Stimulated activated CD4-positive, alpha-beta T cell treated with anti-CD3 and anti-CD28 coated beads, TNF-alpha, amount 100 ng/mL, for 1 hour (primary cell): Measurements from ENCODE around the gene EMC10.
"Not testable (repeated sequence)": the region's sequence is repeated elsewhere in the genome, so short reads cannot be mapped to it uniquely, and the experiment has no call there.

Experiments
- DNase-seq, 3 donors: peaks; one replicate each; pipeline ENCODE4 v3.0.0-alpha.2; 2020; ENCODE audit warnings: low read depth in 3 of 3, low spot score in 1 of 3

EMC10 gene

DNA sequence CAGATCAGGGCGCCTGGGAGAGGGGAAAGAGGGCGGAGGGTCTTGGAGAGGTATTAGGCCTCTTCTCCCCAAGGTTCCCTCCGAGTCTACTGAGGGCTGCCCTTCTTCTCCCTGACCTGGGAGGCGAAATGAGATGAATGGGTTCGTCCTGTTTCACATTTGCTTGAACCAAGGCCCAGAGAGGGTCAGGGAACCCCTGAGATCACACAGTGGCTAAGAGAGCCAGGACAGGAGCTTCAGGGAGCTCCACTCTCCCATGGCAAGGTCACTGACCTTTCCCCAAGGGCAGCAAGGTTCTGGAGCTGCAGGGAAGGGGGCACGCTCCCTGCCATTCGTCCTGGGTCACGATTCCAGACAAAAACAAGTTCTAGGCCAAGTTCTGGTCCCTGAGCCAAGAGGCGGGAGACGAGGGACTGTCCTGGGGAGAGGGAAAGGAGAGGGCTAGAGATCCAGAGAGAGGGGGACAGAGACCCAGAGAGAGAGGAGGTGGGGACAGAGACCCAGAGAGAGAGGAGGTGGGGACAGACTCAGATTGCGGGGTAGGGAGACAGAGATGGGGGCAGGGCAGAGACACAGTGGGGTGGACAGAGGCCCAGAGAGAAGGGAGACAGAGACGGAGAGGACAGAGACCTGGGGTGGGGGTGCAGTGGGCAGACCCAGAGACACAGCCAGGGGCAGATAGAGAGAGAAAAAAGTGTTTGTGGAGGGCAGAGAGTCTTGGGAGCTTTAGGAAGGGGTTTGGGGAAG lies 36.9 kb downstream of the EMC10 start:
- DNase-seq, result no peak

DNA sequence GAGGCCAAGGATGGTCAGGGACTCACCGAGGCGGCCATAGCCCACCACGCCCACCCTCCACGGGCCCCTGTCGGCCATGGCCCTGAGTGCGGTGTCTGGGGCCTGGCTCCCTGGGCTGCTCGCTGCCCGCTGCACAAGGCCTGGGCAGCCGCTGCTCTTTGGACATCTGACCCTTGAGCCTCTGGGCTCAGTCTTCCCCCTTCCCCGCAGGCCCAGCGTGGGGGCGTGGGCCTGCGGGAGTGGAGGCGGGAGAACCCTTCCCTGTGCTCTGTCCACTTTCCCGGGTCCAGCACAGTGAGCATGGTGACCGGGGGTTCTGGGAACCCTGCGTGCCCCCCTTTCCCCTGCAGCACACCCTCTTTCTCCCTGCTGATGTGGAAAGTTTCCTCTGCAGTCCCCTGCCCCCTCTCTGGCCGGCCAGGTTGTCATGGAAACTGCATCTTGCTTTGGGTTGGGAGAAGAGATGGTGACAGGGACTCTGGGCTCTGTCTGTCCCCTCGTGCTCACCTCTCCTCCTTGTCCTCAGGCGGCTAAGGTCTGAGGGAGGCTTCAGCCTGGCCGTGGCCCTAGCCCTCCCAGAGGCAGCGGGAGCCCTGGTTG lies 37.5 kb downstream of the EMC10 start, which contains the start of gene ASPDH:
Gene ASPDH (minus strand): TSS at position 168 of the 600 bp plus-strand sequence. CDS start 90 bp downstream, at position 78.
- no peak for DNase-seq

DNA sequence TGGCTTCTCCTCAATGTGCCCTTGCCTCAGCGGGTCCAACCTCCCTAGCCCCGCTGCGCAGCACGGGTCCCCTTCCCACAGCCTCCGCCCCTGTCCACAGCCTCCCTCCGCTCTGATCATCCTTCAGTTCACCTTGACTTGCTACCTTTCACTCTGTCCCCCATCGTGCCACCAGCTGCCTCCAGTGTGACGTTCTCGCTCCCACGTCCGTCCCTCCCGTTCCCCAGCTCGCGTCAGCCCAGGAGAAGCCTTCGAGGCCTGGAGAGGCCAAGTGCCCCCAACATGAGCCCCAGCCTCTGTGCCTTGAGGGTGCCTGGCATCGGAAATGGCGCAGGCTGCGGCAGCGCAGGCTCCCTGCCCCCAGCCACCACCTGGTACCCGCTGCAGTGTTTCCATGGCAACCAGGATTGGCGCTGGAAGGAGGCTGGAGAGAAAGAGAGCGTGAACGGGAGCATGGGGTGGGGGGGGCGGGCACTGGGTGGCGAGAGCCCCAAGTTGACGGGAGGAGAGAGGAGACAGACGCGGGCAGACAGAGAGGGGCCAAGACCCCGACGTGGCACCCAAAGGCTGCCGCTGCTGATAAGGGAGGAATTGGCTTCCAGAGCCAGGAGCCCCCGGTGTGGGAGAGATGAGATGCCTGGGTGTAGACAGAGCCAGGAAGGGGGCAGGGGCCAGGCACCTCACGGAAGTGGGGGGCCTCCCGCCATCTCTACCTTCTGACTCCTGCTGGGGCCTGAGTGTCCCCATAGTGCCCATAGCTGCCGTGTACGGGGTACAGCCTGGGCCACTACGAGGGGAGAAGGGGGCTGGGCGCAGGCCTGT lies 38.2 kb downstream of the EMC10 start:
- no peak for DNase-seq

DNA sequence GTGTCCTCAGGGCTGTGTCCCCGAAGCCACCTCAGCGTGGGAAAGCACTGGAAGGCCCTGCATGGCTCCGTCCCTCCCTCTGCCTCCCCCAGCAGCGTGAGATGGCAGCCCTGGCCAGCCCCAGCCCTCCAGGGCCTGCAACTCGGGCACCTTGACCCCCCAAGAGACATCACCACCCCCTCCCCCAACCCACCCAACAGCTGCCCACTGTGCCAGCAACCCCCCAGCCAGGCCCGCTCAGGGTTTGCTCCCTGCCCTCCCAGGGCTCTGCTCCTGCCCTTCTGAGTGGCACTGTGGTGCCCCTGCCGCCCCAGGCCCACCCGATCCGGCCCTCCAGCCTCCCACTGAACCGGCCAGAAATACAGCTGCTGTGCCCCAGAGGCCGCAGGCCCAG lies 38.9 kb downstream of the EMC10 start:
- no peak for DNase-seq

DNA sequence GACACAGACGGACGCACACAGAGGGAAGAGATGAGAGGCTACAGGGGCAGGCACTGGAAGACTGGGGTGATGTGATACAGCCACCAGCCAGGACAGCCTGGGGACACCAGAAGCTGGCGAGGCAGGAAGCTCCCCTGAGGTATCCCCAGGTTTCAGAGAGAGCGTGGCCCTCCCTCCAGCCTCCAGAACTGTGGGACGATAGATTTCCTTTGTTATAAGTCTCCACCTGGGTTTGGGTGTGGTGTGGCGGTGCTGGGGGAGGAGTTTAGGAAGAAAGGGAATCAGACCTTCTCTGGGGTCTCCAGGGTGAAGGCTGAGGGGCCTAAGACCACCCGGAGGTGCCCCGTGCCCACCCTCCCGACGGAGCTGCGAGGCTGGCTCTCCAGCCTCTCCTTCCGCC lies 40.1 kb downstream of the EMC10 start:
- DNase-seq, result no peak

DNA sequence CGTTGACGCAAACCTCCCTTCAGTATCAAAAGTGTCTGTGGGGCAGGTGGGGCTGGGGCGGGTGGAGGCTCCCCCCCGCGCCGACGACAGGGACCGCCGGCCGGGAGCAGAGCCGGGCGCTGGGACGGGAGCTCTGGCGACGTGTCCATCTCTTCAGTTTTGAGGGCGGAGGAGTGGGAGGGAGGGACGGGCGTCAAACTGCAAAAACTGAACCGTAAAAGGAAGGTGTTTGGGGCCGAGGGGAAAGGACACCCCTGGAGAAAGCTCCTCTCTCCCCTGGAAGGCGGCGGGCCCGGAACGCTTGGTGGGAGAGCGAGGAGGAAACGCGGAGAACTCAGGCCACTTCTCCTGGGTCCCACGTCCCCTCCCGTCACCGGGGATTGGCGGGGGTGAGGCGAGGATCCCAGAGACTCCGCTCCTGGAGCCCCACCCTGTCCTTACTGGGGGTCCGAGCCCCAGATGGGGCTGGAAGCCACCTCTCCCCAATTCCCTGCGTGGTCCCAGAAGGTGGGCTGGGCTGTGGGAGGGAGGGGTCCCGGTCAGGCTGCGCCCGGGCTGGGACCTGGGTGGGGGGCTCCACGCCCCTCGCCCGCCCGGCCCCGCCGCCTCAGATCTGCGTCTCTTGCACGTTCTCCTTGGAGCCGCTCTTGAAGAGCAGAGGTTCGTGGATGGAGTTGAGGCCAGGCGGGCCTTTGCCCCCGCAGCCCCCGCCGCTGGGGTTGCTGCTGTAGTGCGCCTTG lies 40.8 kb downstream of the EMC10 start:
- DNase-seq, result no peak

DNA sequence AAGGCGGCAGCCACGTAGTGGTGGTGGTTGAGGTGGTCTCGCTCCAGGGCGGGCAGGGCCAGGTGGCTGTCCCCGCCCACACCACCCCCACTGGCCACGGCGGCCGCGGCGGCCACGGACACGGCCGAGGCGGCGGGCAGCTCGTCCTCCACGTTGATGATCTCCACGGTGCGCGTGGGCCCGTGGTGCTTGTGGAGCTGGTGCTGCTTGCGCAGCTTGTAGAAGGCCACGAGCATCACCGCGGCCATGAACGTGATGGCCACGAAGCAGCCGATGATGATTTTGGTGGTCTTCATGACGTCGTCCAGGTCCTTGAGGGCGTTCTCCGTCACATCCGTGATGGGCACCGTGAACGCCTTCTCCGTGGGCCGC lies 41.4 kb downstream of the EMC10 start:
- DNase-seq, result no peak

DNA sequence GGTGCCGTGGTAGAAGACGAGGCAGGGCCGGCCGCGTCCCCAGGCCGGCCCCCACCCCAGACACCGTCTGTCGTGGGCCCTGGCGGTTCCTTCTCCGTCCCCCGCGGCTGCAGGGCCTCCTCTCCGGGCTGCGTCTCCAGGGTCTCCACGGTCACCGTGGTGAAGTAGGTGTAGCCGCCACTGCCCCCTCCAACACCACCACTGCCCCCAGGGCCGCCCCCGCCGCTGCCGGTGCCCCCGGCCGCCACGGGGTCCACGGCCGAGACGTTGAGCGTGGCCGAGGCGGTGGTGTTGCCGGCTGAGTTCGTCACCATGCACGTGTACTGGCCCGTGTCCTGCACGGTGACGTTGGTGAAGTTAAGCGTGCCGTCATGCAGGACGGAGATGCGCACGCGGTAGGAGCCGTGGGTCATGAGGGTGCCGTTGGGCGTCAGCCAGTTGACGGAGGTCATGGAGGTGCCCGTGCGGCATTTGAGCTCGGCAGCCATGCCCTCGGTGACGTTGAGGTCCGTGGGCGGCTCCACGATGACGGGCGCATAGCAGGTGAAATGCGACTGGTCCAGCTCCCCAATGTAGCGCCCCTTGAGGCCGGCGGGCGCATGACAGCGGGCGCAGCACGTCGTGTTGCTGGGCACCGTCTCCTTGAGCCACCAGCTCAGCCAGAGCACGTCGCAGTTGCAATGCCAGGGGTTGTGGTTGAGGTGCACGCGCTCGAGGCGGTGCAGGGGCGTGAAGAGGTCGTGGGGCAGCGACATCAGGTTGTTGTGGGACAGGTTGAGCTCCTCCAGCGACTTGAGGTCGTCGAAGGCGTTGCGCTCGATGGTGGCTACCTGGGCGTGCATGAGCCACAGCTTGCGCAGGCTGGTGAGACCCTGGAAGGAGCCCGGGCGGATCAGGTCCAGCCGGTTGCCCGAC lies 42.0 kb downstream of the EMC10 start:
- no peak for DNase-seq

DNA sequence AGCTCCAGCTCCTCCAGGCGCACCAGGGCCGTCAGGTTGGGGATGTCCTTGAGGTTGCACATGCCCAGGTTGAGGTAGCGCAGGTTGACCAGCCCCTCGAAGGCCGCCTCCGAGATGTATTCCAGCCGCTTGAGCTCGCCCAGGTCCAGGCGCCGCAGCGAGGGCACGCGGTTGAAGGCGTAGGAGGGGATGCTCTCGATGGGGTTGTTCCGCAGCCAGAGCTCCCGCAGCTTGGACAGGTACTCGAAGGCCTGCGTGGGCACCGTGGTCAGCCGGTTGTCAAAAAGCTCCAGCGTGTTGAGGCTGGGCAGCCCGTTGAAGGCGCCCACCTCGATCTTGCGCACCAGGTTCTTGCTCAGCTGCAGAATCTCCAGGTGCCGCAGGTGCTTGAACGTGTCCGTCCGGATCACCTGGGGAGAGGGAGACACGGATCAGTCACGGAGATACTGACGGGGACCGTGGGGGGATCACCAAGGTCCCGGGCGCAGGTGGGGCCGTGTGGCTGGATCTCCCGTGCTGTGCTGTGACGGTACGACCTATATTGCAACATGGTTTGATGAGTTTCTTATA lies 42.8 kb downstream of the EMC10 start:
- no peak for DNase-seq

DNA sequence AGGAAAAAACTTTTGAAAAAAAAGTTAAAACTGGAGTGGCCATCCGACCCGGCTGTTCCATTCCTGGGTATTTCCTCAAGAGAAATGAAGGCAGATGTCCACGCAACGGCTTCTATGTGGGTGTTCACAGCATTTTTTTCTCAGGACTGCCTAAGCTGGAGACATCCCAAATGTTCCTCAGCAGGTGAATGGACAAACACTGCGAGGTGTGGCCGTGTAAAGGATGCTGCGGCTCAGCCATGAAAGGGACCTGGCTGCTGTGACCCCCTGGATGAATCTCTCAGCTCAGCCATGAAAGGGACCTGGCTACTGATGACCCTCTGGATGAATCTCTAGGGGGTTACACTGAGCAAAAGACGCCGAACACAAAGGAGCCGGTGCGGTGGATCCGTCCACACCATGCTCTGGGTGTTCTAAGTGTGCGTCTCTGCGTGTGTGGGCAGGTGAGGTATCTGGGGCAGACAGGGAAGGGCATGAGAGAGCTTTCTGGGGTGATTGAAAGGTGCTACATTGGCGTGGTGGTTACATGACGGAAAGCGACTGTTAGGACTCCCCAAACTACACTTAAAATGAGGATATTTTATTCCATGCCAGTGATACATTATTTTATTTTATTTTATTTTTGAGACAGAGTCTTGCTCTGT lies 44.6 kb downstream of the EMC10 start:
- DNase-seq, result no peak

DNA sequence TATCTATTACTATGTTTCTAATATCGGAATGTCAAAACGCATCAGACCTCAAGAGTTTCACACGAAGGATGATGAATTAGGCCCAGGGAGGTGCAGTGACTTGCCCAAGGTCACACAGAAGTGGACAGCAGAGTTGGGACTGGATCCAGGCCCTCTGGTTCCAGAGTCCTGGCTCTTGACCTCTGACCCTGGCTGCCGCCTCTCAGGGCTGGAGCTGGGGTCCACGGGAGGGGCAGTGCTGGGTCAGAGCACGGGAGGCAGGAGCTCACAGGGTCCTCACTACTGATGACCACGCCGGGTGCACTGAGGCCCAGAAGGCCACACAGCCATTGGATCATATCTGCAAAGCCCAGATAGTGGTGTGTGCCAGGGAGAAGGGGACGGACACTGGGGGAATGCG lies 46.6 kb downstream of the EMC10 start:
- DNase-seq, result no peak

DNA sequence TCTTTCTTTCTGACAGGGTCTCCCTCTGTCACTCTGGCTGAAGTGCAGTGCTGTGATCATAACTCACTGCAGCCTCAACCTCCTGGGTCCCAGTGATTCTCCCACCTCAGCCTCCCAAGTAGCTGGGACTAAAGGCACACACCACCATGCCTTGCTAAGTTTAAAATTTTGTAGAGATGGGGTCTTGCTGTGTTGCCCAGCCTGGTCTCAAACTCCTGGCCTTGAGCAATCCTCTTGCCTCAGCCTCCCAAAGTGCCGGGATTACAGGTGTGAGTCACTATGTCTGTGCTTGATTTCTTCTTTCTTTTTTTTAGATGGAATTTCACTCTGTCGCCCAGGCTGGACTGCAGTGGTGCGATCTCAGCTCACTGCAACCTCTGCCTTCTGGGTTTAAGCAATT lies 51.7 kb downstream of the EMC10 start:
- DNase-seq, result not testable (repeated sequence)

DNA sequence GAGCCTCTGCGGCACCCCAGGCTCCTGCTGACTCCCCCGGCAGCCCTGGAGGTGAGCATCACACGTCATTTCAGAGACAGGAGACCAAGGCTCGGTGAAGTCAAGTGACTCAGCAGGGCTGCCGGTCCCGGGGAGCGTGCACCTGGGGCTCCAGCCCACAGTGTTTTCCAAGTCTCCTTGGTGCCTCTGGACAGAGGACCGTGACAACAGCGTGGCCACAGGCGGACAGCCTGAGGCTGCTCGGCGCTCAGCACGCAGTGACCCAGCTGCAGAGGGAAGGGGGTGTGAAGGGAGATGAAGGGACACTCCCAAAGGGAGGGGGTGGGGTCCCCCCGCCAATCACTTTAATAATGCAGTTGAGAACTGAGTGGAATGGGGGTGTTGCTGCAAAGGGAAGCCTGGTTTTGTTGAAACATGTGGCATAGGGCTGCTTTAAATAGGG lies 54.9 kb downstream of the EMC10 start:
- no peak for DNase-seq

DNA sequence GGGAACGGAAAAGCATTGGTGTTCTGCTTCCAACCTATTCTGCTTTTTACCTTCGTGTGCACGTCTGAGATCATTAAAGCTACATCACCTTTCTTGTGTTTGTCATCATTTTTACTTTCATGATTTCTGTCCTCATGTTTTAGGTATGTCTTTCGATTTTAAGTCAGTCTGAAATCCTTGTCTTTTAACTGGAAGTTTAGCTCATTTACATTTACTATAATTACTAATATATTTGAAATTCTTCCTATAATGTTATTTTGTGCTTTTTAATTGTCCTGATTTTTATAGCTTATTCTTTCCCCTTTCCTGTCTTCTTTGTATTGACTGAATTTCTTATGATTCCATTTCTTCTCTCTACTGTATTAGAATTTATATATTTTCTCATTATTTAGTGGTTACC lies 56.6 kb downstream of the EMC10 start:
- DNase-seq, result no peak

DNA sequence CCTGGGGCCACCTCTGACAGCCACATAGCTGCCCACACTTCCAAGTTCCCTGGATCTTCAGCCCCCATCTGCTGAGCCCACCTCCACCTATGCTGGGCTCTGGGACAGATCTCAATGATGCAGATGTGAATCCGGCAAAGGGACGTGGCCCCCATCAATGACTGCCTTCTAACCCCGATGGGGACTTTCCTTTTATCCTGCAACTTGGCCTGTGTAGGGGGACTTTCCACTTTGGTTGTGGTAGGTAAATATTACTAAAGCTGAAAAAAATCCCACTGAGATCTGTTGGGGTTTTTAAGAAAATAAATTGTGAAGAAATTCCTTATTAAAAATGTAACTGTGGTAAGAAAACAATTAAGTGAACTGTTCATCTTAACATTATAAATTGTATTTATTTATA lies 58.2 kb downstream of the EMC10 start:
- DNase-seq, result no peak

DNA sequence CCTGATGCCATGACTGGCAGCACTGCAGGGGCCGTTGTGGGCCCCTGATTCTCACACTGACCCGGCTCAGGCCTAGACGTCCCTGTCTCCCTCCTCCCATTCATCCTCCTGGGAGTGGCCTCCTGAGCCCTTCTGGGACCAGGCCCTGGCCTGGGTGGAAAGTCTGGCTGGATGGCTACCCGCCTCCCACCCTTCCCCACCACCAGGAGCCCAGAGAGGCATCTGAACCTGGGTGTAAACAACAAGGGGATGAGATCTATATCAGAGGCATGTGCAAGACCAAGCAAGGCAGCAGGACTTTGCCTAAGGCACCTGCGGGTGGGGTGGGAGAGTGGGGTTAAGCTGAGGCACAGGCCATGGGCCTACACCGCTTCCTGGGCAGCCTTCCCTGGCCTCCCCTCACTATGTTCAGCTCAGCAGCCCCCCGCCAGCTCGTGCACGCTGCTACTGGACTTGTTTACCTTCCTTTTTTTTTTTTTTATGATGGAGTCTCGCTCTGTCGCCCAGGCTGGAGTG lies 59.4 kb downstream of the EMC10 start:
- DNase-seq, result no peak

DNA sequence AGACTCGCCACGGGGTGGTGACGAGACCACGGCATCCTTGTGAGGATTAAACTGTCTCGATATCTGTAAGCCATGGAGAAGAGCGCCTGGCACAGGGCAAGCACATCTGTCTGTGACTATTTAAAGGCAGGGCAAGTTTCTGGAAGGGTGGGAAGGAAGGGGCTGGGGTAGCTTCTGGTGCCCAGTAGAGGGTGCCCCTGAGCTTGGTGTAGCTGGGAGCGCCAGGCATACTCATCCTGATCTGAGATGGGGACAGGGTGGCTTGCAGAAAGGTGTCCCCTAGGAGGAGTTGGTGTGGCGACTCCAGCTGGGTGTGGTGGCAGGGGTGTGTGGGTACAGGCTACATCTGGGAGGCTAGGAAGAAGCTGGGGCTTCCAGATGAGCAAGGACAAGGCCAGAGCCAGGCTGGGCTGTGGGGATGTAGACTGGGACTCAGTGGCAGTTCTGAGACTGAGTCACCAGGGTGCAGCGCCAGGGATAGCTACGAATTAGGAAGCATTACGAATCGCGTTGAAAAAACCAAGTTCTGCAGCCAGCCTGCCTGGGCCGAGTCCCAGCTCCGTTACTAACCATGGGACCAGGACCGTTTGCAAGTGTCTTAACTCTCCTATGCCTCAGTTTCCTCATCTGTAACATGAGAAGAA lies 60.5 kb downstream of the EMC10 start:
- no peak for DNase-seq

DNA sequence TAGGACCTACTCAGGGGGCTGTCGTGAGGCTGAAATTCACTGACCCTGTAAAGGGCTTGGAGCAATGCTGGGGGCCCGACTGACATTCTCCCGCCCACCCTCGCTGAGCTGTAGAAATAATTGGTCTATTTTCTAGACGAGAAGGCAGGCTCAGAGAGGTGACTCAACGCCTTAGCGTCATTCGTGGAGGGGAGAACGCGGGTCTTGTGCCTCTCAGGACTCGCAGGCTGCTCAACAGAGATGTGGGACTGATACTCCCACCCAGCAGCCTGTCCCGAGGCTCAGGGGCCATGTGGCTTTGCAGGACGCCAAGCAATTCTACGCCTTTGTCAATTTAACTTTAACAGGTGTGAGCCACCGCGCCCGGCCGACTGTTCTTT lies 61.0 kb downstream of the EMC10 start:
- no peak for DNase-seq

DNA sequence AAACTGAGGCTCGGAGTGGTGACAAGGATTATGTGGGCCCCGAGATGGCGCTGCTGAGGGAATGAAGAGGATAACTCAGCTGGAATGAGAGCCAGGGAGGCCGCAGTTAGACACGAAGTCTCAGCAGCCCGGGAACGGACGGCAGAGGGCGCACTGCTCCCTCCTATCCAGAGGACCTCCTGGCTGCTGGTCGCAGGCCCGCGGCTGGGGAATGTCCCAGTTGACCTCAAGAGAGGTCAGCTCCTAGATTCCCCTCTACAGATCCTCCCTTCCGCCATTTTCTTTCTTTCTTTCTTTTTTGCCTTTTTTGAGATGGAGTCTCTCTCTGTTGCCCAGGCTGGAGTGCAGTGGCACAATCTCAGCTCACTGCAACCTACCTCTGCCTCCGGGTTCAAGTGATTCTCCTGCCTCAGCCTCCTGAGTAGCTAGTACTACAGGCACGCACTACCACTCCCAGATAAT lies 61.5 kb downstream of the EMC10 start:
- DNase-seq, result peak in 2 of 3 donors; percentile 13 to 48
